UCSD-AML1 (cell line): Measurements from ENCODE around the gene CCDC149.

Experiments used
- DNase-seq: peaks from one replicate; lab custom pipeline; 2025; ENCODE audit not compliant: unreplicated experiment; lab: John Stamatoyannopoulos, UW

The CCDC149 gene

GRCh38 chr4:24778464-24779225 is 134.2 kb downstream of the CCDC149 start:
- DNase-seq = no peak

GRCh38 chr4:24777536-24778463 is 135.0 kb downstream of the CCDC149 start:
- DNase-seq = no peak

GRCh38 chr4:24775750-24776149 is 137.1 kb downstream of the CCDC149 start:
- no peak for DNase-seq

- DNase-seq = no peak
Observed at GRCh38 chr4:24775032-24775605, 137.7 kb downstream of the CCDC149 start.

GRCh38 chr4:24774452-24774851 is 138.4 kb downstream of the CCDC149 start:
- DNase-seq = no peak

- no peak for DNase-seq
Observed at GRCh38 chr4:24772952-24773351, 139.9 kb downstream of the CCDC149 start.

GRCh38 chr4:24772061-24772705 is 140.7 kb downstream of the CCDC149 start:
- no peak for DNase-seq

- DNase-seq = no peak
Observed at GRCh38 chr4:24771241-24771640, 141.6 kb downstream of the CCDC149 start.

- DNase-seq = no peak
Observed at GRCh38 chr4:24770667-24771066, 142.2 kb downstream of the CCDC149 start.

GRCh38 chr4:24770032-24770584 is 142.7 kb downstream of the CCDC149 start:
- no peak for DNase-seq

GRCh38 chr4:24769571-24769970 is 143.3 kb downstream of the CCDC149 start:
- DNase-seq = no peak

- DNase-seq = no peak
Observed at GRCh38 chr4:24768604-24769003, 144.2 kb downstream of the CCDC149 start.

- no peak for DNase-seq
Observed at GRCh38 chr4:24768006-24768405, 144.8 kb downstream of the CCDC149 start.

- DNase-seq = no peak
Observed at GRCh38 chr4:24765376-24765988, 147.4 kb downstream of the CCDC149 start.

- no peak for DNase-seq
Observed at GRCh38 chr4:24764345-24764744, 148.5 kb downstream of the CCDC149 start.

- DNase-seq = no peak
Observed at GRCh38 chr4:24763631-24764297, 149.1 kb downstream of the CCDC149 start.
